Activated T-helper 17 cell treated with anti-CD3 and anti-CD28 coated beads, Interleukin-2, amount 50 U/mL, for 72 hours (primary cell): ENCODE measurements around the gene NOX4. TPM values are rescaled to one million over a fixed set of nuclear protein-coding genes. Genes with fewer than 3 reads are reported as not detected.
"Not testable (repeated sequence)": the region's sequence is repeated elsewhere in the genome, so short reads cannot be mapped to it uniquely, and the experiment has no call there.

Source experiments
- ATAC-seq: fragments of 150-1000 bp; cut with Tn5 transposase; replicated peaks from 2 replicates; pipeline ENCODE4 v1.10.0; 2021; ENCODE audit warnings: mild to moderate bottlenecking, moderate library complexity
- H3K27ac Mint-ChIP-seq: one replicate; pipeline ENCODE4 v1.8.0; 2022; ENCODE audit warnings: mixed read lengths
- H3K27me3 Mint-ChIP-seq: one replicate; pipeline ENCODE4 v1.8.0; 2022; ENCODE audit warnings: mixed read lengths
- H3K36me3 Mint-ChIP-seq: one replicate; pipeline ENCODE4 v1.8.0; 2022; ENCODE audit warnings: low read depth, mild to moderate bottlenecking, mixed read lengths
- H3K4me1 Mint-ChIP-seq: one replicate; pipeline ENCODE4 v1.8.0; 2022; ENCODE audit warnings: mixed read lengths
- H3K4me3 Mint-ChIP-seq: one replicate; pipeline ENCODE4 v1.8.0; 2022; ENCODE audit warnings: mild to moderate bottlenecking, mixed read lengths
- H3K9me3 Mint-ChIP-seq: one replicate; pipeline ENCODE4 v1.8.0; 2022; ENCODE audit warnings: mixed read lengths
- total RNA-seq, 2 donors: library from RNA; stranded (reverse); gene quantifications; one replicate each; pipeline ENCODE4 v1.2.3, GENCODE V29; 2022

NOX4 gene
- total RNA-seq, 2 donors from 2014 or later: not detected

- not testable (repeated sequence) for H3K4me3 Mint-ChIP-seq, ATAC-seq, H3K27me3 Mint-ChIP-seq, H3K4me1 Mint-ChIP-seq, H3K27ac Mint-ChIP-seq, H3K9me3 Mint-ChIP-seq, H3K36me3 Mint-ChIP-seq
Observed at GRCh38 chr11:89337100-89337650, 154.0 kb downstream of the NOX4 start.

DNA sequence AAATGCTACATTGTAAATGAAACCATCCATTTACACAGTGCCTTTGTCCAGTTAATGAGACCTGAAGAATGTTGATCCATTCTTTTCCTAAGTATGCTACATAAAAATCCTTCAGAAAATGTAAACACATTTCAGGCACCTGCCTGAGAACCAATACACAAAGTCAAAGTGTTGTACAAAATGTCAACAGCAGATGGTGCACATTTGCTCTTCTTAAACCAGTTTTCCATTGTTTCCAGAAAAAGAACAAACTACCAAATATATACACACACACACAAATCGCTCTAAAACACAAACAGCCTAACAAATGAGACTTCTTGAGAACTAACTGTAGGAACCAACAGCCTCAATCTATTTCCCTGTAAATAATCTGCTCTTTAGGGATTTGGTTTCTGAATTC, 157.5 kb downstream of the NOX4 start:
- not testable (repeated sequence) for H3K27me3 Mint-ChIP-seq, ATAC-seq, H3K4me3 Mint-ChIP-seq, H3K36me3 Mint-ChIP-seq, H3K4me1 Mint-ChIP-seq, H3K9me3 Mint-ChIP-seq, H3K27ac Mint-ChIP-seq

- not testable (repeated sequence) for H3K27ac Mint-ChIP-seq, H3K9me3 Mint-ChIP-seq, H3K4me1 Mint-ChIP-seq, ATAC-seq, H3K36me3 Mint-ChIP-seq, H3K4me3 Mint-ChIP-seq, H3K27me3 Mint-ChIP-seq
Observed at GRCh38 chr11:89331940-89332339, 159.2 kb downstream of the NOX4 start.

DNA sequence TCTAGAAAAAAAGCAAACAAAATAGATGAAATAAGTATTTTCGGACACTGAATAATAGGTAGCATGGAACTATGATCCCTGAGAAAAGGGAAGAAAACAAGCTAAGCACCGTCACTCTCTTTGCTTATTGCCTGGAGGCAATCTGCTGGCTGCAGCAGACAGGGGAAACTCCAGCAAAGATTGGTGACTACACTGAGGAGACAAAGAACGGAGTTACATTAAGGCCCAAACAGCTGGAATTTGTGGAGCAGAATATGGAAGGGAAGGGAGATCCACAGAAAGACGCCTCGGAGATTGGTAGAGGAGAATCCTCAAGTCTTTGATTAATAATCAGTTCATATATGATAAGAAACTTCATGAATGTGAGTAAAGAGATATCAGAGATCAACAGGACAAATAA, 163.3 kb downstream of the NOX4 start:
- no peaks in the 10 kb centered on the region for H3K36me3 Mint-ChIP-seq

DNA sequence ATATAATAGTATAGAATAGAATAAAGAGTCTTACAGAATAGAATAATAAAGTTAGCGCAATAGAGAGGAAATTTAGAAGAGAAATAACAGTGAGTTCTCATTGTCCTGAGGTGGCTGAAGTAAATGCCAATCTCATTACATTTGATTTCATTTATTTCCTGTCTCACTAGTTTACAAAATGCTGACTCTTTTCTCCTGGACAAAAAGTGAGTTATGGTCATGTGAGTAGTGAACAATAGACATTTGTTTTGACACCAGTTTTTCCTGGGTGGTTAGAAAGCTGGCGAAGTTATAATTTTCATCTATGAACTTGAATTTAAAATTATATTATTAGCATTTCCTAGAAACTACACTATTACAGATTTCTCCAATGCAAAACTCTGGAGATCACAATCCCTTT, 169.8 kb downstream of the NOX4 start:
- ATAC-seq: no peak
- Mint-ChIP-seq H3K4me3 (no peak overlapping the region), H3K9me3 (no peaks in the 10 kb centered on the region), H3K36me3 (no peaks in the 10 kb centered on the region), H3K4me1 (no peaks in the 10 kb centered on the region), H3K27me3 (no peaks in the 10 kb centered on the region), H3K27ac (no peak overlapping the region)

More for the DNA sequence above, 163.3 kb downstream of the NOX4 start:
- Mint-ChIP-seq H3K4me1 (no peaks in the 10 kb centered on the region), H3K27ac (no peak overlapping the region), H3K27me3 (no peaks in the 10 kb centered on the region), H3K4me3 (no peak overlapping the region), H3K9me3 (no peaks in the 10 kb centered on the region)
- no peak for ATAC-seq

DNA sequence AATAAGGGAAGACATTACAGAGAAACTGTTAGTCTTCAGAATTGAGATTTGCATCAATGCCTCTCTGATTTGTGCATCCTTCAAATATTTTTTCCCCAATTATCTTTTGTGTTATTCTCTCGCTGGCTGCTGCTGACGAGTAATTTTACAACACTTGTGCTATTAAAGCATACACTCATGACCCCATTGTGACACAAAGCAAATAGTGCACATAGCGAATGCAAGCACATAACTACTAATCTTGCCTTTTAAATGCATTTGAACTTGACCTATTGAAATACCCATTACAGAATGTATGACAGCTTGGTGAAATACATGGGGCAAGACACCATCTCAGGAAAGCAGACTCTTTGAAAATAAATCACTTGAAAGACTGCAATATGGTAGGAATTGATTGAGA, 180.6 kb downstream of the NOX4 start:
- not testable (repeated sequence) for ATAC-seq, H3K9me3 Mint-ChIP-seq, H3K36me3 Mint-ChIP-seq, H3K27ac Mint-ChIP-seq, H3K27me3 Mint-ChIP-seq, H3K4me1 Mint-ChIP-seq, H3K4me3 Mint-ChIP-seq

DNA sequence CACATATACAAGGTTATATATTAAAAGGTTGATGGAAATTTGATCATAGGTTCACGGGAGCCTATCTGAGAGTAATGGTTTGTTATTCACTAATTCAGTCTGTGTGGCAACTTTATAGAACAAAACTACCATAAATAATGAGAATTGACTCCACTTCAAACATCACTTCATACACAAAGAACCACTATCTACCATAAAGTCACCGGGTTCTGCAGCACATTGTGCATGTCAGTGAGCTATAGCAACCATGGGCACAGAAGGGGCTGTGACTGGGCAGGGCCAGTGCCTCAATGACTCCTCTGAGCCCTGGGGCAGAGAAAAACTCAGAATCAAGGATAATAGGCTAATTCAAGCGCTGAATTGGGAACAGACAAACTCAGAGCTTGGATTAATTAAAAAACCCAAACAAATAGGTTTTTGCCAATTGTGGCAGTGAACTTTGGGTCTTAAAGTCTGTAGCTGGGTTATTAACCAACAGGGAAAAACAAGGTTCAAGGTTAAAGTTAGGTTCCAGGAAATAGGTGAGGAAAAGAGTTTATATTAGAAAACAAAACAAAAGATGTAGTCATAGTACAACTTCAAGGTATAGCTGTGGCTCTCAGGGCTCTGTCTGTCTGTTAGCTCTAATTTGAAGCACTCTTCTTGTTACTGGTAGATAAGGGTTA, 181.7 kb downstream of the NOX4 start:
- H3K27ac Mint-ChIP-seq, ATAC-seq, H3K36me3 Mint-ChIP-seq, H3K9me3 Mint-ChIP-seq, H3K4me3 Mint-ChIP-seq, H3K27me3 Mint-ChIP-seq, H3K4me1 Mint-ChIP-seq: not testable (repeated sequence)

GRCh38 chr11:89308272-89308671, 182.9 kb downstream of the NOX4 start:
- H3K9me3 Mint-ChIP-seq, H3K36me3 Mint-ChIP-seq, ATAC-seq: not testable (repeated sequence)

GRCh38 chr11:89303029-89303428, 188.1 kb downstream of the NOX4 start:
- not testable (repeated sequence) for H3K4me1 Mint-ChIP-seq, H3K27me3 Mint-ChIP-seq, H3K9me3 Mint-ChIP-seq, H3K27ac Mint-ChIP-seq, H3K36me3 Mint-ChIP-seq, H3K4me3 Mint-ChIP-seq, ATAC-seq

More at GRCh38 chr11:89308272-89308671, 182.9 kb downstream of the NOX4 start:
- H3K4me3 Mint-ChIP-seq, H3K27me3 Mint-ChIP-seq, H3K4me1 Mint-ChIP-seq, H3K27ac Mint-ChIP-seq: not testable (repeated sequence)

DNA sequence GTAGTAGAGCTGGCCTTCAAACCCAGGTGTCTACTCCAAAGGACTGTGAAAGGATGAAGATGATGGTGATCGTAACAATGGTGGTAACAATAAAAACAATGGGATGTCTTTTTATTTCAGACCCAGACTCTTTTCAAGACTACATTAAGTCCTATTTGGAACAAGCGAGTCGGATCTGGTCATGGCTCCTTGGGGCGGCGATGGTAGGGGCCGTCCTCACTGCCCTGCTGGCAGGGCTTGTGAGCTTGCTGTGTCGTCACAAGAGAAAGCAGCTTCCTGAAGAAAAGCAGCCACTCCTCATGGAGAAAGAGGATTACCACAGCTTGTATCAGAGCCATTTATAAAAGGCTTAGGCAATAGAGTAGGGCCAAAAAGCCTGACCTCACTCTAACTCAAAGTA, 196.2 kb downstream of the NOX4 start:
- H3K9me3 Mint-ChIP-seq, H3K4me1 Mint-ChIP-seq, H3K36me3 Mint-ChIP-seq: not testable (repeated sequence)

GRCh38 chr11:89293965-89294679, 197.1 kb downstream of the NOX4 start:
- H3K9me3 Mint-ChIP-seq: no peaks in the 10 kb centered on the region
- H3K4me1 Mint-ChIP-seq: no peaks in the 10 kb centered on the region
- ATAC-seq: no peak
- no peaks in the 10 kb centered on the region for H3K27me3 Mint-ChIP-seq
- H3K27ac Mint-ChIP-seq: no peak overlapping the region
- H3K36me3 Mint-ChIP-seq: no peaks in the 10 kb centered on the region
- H3K4me3 Mint-ChIP-seq: no peak overlapping the region

More for the DNA sequence above, 196.2 kb downstream of the NOX4 start:
- not testable (repeated sequence) for H3K4me3 Mint-ChIP-seq, ATAC-seq, H3K27ac Mint-ChIP-seq, H3K27me3 Mint-ChIP-seq

- not testable (repeated sequence) for H3K4me1 Mint-ChIP-seq, H3K4me3 Mint-ChIP-seq, H3K27me3 Mint-ChIP-seq, H3K9me3 Mint-ChIP-seq, H3K27ac Mint-ChIP-seq, H3K36me3 Mint-ChIP-seq, ATAC-seq
Observed at GRCh38 chr11:89288004-89288403, 203.2 kb downstream of the NOX4 start.

DNA sequence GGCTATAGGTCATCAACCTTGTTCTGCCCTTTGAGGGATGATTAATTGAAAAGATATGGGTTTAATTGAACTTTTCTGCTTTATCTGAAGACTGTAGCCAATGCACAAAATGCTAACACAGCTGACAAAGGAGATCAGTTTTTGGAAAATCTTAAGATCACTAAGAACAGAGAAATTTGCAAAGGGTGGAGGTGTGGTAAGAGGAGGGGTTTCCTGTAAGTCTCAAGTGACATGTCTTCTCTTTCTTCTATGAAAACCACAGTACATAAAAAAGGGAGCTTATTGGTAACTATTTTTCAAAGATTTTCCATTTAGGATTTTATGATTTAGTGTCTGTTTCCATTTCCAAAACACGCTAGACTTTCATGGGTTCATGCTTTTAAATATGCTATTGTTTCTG, 204.6 kb downstream of the NOX4 start:
- H3K4me1 Mint-ChIP-seq, H3K4me3 Mint-ChIP-seq, H3K36me3 Mint-ChIP-seq, ATAC-seq, H3K9me3 Mint-ChIP-seq, H3K27ac Mint-ChIP-seq, H3K27me3 Mint-ChIP-seq: not testable (repeated sequence)

GRCh38 chr11:89281032-89281677, 210.0 kb downstream of the NOX4 start:
- not testable (repeated sequence) for H3K36me3 Mint-ChIP-seq, ATAC-seq, H3K4me1 Mint-ChIP-seq, H3K4me3 Mint-ChIP-seq, H3K9me3 Mint-ChIP-seq, H3K27me3 Mint-ChIP-seq, H3K27ac Mint-ChIP-seq

GRCh38 chr11:89279176-89279575, 212.0 kb downstream of the NOX4 start:
- Mint-ChIP-seq H3K36me3 (no peaks in the 10 kb centered on the region), H3K9me3 (peaks cover 9% of the 10 kb centered on the region), H3K4me1 (no peaks in the 10 kb centered on the region), H3K27ac (no peak overlapping the region), H3K27me3 (no peaks in the 10 kb centered on the region), H3K4me3 (no peak overlapping the region)
- no peak for ATAC-seq
